Measurements from ENCODE around the gene KLHL40.
"Not testable (repeated sequence)": the region's sequence is repeated elsewhere in the genome, so short reads cannot be mapped to it uniquely, and the experiment has no call there.

KLHL40 gene

GRCh38 chr3:42720126-42720525 lies 34.8 kb downstream of the KLHL40 start:
- no peak for DNase-seq (ENCODE audit: low read depth in 2 of 2)

- no peak for DNase-seq (ENCODE audit: low read depth in 2 of 2)
Observed at GRCh38 chr3:42721690-42722089, 36.4 kb downstream of the KLHL40 start.

GRCh38 chr3:42722442-42722841 lies 37.1 kb downstream of the KLHL40 start:
- DNase-seq (ENCODE audit: low read depth in 2 of 2) = not testable (repeated sequence)

GRCh38 chr3:42723219-42723618 lies 37.9 kb downstream of the KLHL40 start:
- DNase-seq (ENCODE audit: low read depth in 2 of 2) = no peak

GRCh38 chr3:42725454-42725853 lies 40.1 kb downstream of the KLHL40 start:
- DNase-seq (ENCODE audit: low read depth in 2 of 2) = no peak

- DNase-seq (ENCODE audit: low read depth in 2 of 2) = no peak
Observed at GRCh38 chr3:42728056-42728455, 42.7 kb downstream of the KLHL40 start.

GRCh38 chr3:42728668-42729364 lies 43.5 kb downstream of the KLHL40 start:
- no peak for DNase-seq (ENCODE audit: low read depth in 2 of 2)

GRCh38 chr3:42729404-42730145 lies 44.2 kb downstream of the KLHL40 start:
- DNase-seq (ENCODE audit: low read depth in 2 of 2) = no peak

- DNase-seq (ENCODE audit: low read depth in 2 of 2) = no peak
Observed at GRCh38 chr3:42730294-42730693, 45.0 kb downstream of the KLHL40 start.

- no peak for DNase-seq (ENCODE audit: low read depth in 2 of 2)
Observed at GRCh38 chr3:42730706-42731420, 45.5 kb downstream of the KLHL40 start.

- no peak for DNase-seq (ENCODE audit: low read depth in 2 of 2)
Observed at GRCh38 chr3:42731476-42732195, 46.3 kb downstream of the KLHL40 start.

GRCh38 chr3:42732196-42732828 lies 47.0 kb downstream of the KLHL40 start:
- DNase-seq (ENCODE audit: low read depth in 2 of 2) = no peak

GRCh38 chr3:42732829-42733459 lies 47.6 kb downstream of the KLHL40 start:
- DNase-seq (ENCODE audit: low read depth in 2 of 2) = no peak

- no peak for DNase-seq (ENCODE audit: low read depth in 2 of 2)
Observed at GRCh38 chr3:42733501-42734262, 48.3 kb downstream of the KLHL40 start.

- no peak for DNase-seq (ENCODE audit: low read depth in 2 of 2)
Observed at GRCh38 chr3:42734263-42734860, 49.0 kb downstream of the KLHL40 start.

GRCh38 chr3:42735019-42735418 lies 49.7 kb downstream of the KLHL40 start:
- no peak for DNase-seq (ENCODE audit: low read depth in 2 of 2)

- DNase-seq (ENCODE audit: low read depth in 2 of 2) = no peak
Observed at GRCh38 chr3:42735615-42736014, 50.3 kb downstream of the KLHL40 start.

- DNase-seq (ENCODE audit: low read depth in 2 of 2) = no peak
Observed at GRCh38 chr3:42736081-42736480, 50.7 kb downstream of the KLHL40 start.

- no peak for DNase-seq (ENCODE audit: low read depth in 2 of 2)
Observed at GRCh38 chr3:42736531-42736930, 51.2 kb downstream of the KLHL40 start.
